IPS-18c (cell line): Measurements from ENCODE around the gene KLHDC4.

Experiments used
- H3K4me3 ChIP-seq: 2 replicates; pipeline ENCODE4 v1.7.0; 2013; ENCODE audit warnings: low read depth, mild to moderate bottlenecking, low read length, moderate library complexity; ENCODE audit not compliant: insufficient read depth
- H3K9me3 ChIP-seq: one replicate; pipeline ENCODE4 v1.6.1; 2013; ENCODE audit warnings: mild to moderate bottlenecking, low read length, moderate library complexity; ENCODE audit not compliant: control insufficient read depth, insufficient read depth

The KLHDC4 gene

GRCh38 chr16:87665193-87665592, 100.6 kb downstream of the KLHDC4 start:
- Histone ChIP-seq H3K4me3 (no peak overlapping the region), H3K9me3 (no peaks in the 10 kb centered on the region)

DNA sequence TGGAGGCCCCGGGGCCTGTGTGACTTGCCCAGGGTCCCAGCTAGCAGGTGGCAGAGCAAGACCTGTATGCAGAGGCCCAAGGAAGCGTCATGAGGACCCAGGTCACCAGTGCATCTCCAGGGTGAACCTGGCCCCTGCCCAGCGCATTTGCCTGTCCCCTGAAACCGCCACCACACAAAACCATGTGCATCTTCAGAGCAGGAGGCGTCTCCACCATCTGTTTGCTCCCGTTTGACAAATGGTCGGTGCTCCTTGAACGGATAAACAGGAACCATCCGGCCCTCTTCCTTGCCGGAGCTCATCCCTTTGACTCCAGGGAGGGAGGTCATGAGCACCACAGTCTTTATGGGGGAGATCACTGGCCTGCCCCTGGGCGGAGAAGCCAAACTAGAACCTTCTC, 101.0 kb downstream of the KLHDC4 start:
- Histone ChIP-seq H3K4me3 (no peak overlapping the region), H3K9me3 (no peaks in the 10 kb centered on the region)

- no peaks in the 10 kb centered on the region for H3K9me3 ChIP-seq
These were observed 103.3 kb downstream of the KLHDC4 start for GRCh38 chr16:87662254-87663204.

GRCh38 chr16:87661561-87661960, 104.2 kb downstream of the KLHDC4 start:
- H3K4me3 ChIP-seq: no peak overlapping the region
- no peaks in the 10 kb centered on the region for H3K9me3 ChIP-seq

More at GRCh38 chr16:87662254-87663204, 103.3 kb downstream of the KLHDC4 start:
- no peak overlapping the region for H3K4me3 ChIP-seq

DNA sequence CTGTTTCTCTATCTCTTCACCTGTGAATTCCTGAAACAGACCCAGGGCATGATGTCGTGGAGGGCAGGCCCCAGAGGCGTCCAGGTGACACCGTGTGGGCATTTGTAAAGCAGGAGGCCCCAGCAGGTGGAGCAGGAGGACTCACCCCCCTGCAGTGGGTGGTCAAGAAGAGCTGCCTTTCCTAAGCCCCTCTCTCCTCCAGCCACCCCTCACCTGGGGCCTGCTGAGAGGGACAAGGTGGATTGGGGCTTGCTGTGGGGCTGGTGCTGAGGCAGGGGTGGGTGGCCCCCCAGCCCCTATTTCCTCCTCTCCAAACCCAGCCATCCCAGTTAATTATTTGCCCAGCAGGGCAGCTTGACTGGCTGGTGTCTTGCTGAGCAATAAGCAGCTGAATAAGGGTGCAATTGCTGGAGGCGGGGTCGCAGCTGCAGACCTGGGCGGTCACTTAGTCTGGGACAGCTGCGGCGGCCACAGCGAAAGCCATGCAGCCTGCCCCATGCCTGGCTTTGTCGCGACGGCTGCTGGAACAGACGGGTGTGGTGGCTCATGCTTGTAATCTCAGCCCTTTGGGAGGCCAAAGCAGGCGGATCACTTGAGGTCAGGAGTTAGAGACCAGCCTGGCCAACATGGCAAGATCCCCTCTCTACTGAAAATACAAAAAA, 107.1 kb downstream of the KLHDC4 start:
- Histone ChIP-seq H3K9me3 (no peaks in the 10 kb centered on the region), H3K4me3 (no peak overlapping the region)
